Measurements from ENCODE around the gene IL25. TPM values are rescaled to one million over a fixed set of nuclear protein-coding genes. Genes with fewer than 3 reads are reported as not detected.

IL25 gene
- total and polyA plus RNA-seq, 2 of the 8 experiments (the other 6 are each of a cell fraction or from before 2014, with no cell fraction given) = not detected

- no peak overlapping the region for H3K4me3 ChIP-seq (ENCODE audit: extremely low read depth in 1 of 4, insufficient read depth in 2 of 4, low read depth in 3 of 4, low read length in 4 of 4)
- no peaks in the 10 kb centered on the region for H3K79me1 ChIP-seq (ENCODE audit: low read depth, low read length)
- no peaks in the 10 kb centered on the region; a peak in 3 of 7 replicates for H3K27me3 ChIP-seq (replicated peaks in 1 of 4; ENCODE audit: control insufficient read depth in 3 of 4, extremely low read depth in 1 of 4, insufficient read depth in 3 of 4, low read length in 3 of 4)
- no peak overlapping the region for H3K27ac ChIP-seq (ENCODE audit: low read depth, low read length)
- DNase-seq (ENCODE audit: low read depth in 1 of 2, low spot score in 2 of 2) (no peak), FAIRE-seq (no peak)
- H3K36me3 ChIP-seq (ENCODE audit: control insufficient read depth in 2 of 4, insufficient read depth in 4 of 4, low read length in 3 of 4) = no peaks in the 10 kb centered on the region
- no peak overlapping the region for H3K4ac ChIP-seq (replicated peaks; ENCODE audit: insufficient read length, low read depth, low read length)
- no peaks in the 10 kb centered on the region for H3K79me2 ChIP-seq (ENCODE audit: control insufficient read depth in 1 of 2, insufficient read depth in 2 of 2, low read length in 2 of 2)
- H2BK120ac ChIP-seq (replicated peaks; ENCODE audit: low read depth, low read length) = no peak overlapping the region
- no peak overlapping the region for H3K23ac ChIP-seq (ENCODE audit: insufficient read length)
- H4K5ac ChIP-seq (ENCODE audit: insufficient read length, low read depth, low read length) = no peak overlapping the region
- no peak overlapping the region for H2AK5ac ChIP-seq (ENCODE audit: low read depth, low read length)
- no peaks in the 10 kb centered on the region for H3K23me2 ChIP-seq (ENCODE audit: low read depth, low read length)
- no peak overlapping the region for H2BK5ac ChIP-seq (ENCODE audit: low read depth, low read length)
- POLR2A ChIA-PET (ENCODE audit: partially characterized antibody) = no interaction called here
- H3K4me2 ChIP-seq (ENCODE audit: insufficient read depth in 1 of 2, low read depth in 2 of 2, low read length in 2 of 2) = no peak overlapping the region
- no peak overlapping the region for H2BK12ac ChIP-seq (ENCODE audit: low read depth, low read length)
- no peaks in the 10 kb centered on the region for H3K4me1 ChIP-seq (replicated peaks in 1 of 4; ENCODE audit: control insufficient read depth in 3 of 4, insufficient read depth in 4 of 4, low read length in 3 of 4)
- CTCF ChIA-PET (ENCODE audit: partially characterized antibody) = interaction anchor here (1.1 to 7.0 kb wide), 3 partner anchors 16 to 72 kb away, joined by 3 to 96 read pairs (median 6); partner anchors contain the start of gene CMTM5
- no peak overlapping the region for H4K91ac ChIP-seq (replicated peaks; ENCODE audit: insufficient read length, low read length)
- no peak overlapping the region for H3K9ac ChIP-seq (replicated peaks in 1 of 4; ENCODE audit: extremely low read depth in 1 of 4, low read depth in 3 of 4, low read length in 3 of 4)
- 90% methylated on average over 10 of the region's 10 CpGs; no CpG with 5 or more reads in 1 of the 2 experiments for WGBS, 2 experiments (ENCODE audit: extremely low coverage in 1 of 2, insufficient coverage in 1 of 2, insufficient read length in 1 of 2, insufficient replicate concordance in 2 of 2, low coverage in 1 of 2, low lambda C conversion rate in 2 of 2, missing lambda C conversion rate in 1 of 2)
- no peak overlapping the region for H2BK20ac ChIP-seq (ENCODE audit: low read length)
- no peak overlapping the region for H2BK15ac ChIP-seq (ENCODE audit: low read length)
- H3K56ac ChIP-seq (replicated peaks; ENCODE audit: insufficient read length, low read depth, low read length) = no peak overlapping the region
- no peak overlapping the region for H4K8ac ChIP-seq (ENCODE audit: extremely low read depth, insufficient read depth, low read length)
- no peaks in the 10 kb centered on the region for H3K9me3 ChIP-seq (ENCODE audit: insufficient read depth in 2 of 2, low read depth in 1 of 2, low read length in 1 of 2)
- no peaks in the 10 kb centered on the region for H4K20me1 ChIP-seq (replicated peaks in 1 of 2; ENCODE audit: control insufficient read depth in 1 of 2, insufficient read depth in 2 of 2, low read length in 2 of 2)
- no peak overlapping the region for H3K18ac ChIP-seq (ENCODE audit: extremely low read depth, low read length)
- H3K14ac ChIP-seq (ENCODE audit: insufficient read length) = no peak overlapping the region
- no peak overlapping the region for H2AFZ ChIP-seq (ENCODE audit: low read length)
- TF ChIP-seq SP4 (IDR thresholded peaks at IDR 0.05; ENCODE audit: low read length) (no peak), HDAC2 (IDR thresholded peaks at IDR 0.05; ENCODE audit: borderline replicate concordance in 1 of 2, low read depth in 2 of 2, low read length in 2 of 2) (no peak), SUZ12 (IDR thresholded peaks at IDR 0.05; ENCODE audit: low read length) (no peak), USF2 (IDR thresholded peaks at IDR 0.05; ENCODE audit: low read length) (no peak), SIN3A (conservative IDR thresholded peaks at IDR 0.05 in 1 of 2, IDR thresholded peaks at IDR 0.05 in 1 of 2; ENCODE audit: low read depth in 1 of 2, low read length in 2 of 2) (no peak), BCL11A (IDR thresholded peaks at IDR 0.05; ENCODE audit: low read depth in 2 of 2, low read length in 2 of 2) (no peak), KDM5A (IDR thresholded peaks at IDR 0.05; ENCODE audit: low read length) (no peak), GABPA (IDR thresholded peaks at IDR 0.05; ENCODE audit: borderline replicate concordance, insufficient read depth, low read length) (no peak), TCF12 (IDR thresholded peaks at IDR 0.05; ENCODE audit: low read depth, low read length) (no peak), TEAD4 (IDR thresholded peaks at IDR 0.05; ENCODE audit: low read depth, low read length) (no peak), PHF8 (conservative IDR thresholded peaks at IDR 0.05; ENCODE audit: low read depth, low read length) (no peak), SIRT6 (IDR thresholded peaks at IDR 0.05; ENCODE audit: low read length) (no peak), RXRA (IDR thresholded peaks at IDR 0.05; ENCODE audit: insufficient read depth, low read depth, low read length) (no peak), SP2 (IDR thresholded peaks at IDR 0.05; ENCODE audit: low read length) (no peak)
Observed at GRCh38 chr14:23396126-23396525, 23.5 kb downstream of the IL25 start.

Data from H1 (cell line).